NCI-H146 (cell line): ENCODE measurements around the gene TEDC1.
"Not testable (repeated sequence)": the region's sequence is repeated elsewhere in the genome, so short reads cannot be mapped to it uniquely, and the experiment has no call there.

Experiments
- DNase-seq: peaks from one replicate; lab custom pipeline; 2025; lab: John Stamatoyannopoulos, UW

The TEDC1 gene

DNA sequence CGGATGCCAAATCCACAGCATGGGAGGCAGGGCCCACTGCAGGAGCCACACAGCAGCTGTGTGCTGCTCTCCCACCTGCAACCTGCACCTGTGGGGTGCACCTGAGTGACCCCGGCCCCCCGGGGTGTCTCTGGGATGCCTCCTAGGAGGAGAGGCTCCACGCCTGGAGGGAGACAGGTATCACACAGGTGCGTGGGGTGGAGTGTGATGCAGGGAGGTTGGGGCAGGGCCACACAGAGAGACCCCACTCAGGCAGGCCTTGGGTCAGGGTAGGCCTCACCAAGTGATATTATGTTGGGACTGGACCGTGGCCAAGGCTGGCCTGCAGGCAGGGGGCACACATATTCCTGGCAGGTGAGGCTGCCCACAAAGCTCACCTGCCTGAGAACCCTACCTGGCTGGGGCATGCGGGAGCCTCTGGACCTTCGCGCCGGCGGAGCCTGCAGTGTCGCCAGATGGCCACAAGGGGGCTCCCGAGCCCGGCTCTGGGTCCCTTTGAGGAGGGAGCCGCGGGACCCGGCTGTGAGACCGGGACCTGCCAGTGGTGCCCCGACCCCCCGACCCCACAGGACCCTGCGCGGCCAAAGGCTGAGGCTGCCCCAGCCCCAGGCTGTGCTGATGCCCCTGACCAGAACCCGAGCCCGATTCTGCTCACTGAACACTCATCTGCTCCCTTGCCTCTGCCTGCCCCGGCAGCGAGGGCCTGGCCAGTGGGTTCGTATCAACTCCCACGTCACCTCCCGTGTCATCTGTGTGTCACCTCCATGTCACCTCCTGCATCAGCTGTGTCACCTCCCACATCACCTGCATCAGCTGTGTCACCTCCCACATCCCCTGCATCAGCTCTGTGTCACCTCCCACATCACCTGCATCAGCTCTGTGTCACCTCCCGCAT lies 46.8 kb downstream of the TEDC1 start:
- DNase-seq, result peak; percentile 41

DNA sequence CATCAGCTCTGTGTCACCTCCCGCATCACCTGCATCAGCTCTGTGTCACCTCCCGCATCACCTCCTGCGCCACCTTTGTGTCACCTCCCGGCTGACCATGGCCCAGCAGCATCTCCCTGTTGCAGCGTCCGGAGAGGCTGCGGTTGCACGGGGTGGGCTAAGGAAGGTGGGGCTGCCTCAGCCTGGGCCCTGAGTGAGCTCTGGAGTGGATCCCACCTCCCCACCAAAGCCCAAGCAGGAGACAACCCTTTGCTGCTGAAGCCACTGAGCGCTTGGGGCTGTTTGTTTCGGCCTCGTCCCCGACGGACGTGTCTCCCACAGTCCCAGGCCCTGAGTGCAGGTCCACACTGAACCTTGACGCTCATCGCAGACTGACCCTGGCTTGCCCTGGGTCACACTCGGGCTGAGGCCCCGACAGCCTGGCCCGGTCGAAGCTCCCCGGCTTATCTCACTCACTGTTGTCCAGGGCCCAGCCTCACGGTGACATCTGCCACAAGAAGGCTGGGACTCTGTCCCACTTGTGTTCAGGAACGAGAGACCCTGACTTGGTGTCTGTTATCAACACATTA lies 47.5 kb downstream of the TEDC1 start:
- DNase-seq, result no peak

DNA sequence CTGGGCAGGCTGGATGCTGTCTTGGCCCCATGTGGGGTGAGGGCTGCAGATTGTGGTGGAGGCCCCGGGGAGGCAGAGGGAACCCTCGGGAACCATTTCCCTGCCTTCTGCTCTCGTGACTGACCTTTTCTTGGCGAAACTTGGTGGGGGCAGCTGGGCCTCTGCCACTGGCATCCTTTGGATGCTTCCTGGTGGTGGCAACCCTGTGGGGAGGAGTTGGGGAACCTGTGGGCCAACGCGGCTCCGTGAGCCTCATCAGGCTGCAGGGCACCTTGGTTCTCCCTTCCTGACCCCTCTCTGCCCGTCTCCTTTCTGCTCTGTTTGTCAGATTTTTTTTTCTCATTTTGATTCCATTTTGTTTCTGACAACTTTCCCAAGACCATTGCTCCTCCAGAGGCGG lies 49.8 kb downstream of the TEDC1 start:
- no peak for DNase-seq

DNA sequence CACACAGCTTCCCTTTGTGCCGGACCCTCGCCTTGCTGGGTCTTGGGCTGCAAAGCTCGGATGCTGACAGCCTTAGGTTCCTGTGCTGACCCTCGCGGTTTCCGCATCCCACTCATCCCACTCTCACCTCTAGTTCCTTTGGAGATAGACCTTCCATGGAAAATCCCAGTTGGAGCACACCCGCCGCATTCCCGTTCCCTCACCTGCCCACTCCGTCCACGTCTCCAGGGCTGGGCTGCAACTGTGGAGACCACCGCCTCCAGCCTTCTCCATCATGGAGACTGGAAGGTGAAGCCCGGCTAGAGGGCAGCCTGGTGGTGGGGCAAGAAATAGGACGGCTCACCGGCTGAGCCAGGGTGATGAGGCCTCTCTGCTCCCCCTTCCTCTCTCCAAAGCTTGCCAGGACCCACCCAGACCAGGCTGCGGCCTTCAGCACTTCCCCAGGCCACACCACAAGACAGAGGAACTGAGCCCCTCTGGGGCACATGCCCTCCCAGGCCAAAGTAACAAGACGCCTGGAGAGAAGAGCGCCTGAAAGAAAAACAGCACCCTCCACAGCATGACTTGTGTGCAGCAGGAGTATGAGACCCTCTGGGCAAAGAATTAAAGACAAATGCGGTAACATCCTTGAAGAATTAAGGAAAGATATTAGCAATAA lies 50.3 kb downstream of the TEDC1 start:
- DNase-seq, result no peak

DNA sequence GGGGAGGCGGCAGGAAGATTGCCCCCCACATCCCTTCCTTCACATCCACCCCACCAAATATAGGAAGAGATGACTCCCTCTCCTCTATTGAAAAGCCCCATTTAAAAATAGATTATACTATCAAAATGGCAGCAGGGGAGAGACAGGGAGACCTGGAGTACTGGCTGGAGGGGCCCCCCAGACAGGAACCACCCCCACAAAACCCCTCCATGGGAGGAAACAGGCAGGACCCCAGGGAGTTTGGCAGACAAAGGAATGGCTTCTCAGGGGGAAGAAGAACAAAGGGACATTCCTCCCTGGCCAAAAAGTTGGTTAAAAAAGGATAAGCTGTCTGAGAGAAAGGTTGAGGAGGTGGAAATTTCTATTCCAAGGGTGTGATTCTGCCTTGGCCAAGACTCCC lies 54.6 kb downstream of the TEDC1 start:
- not testable (repeated sequence) for DNase-seq

DNA sequence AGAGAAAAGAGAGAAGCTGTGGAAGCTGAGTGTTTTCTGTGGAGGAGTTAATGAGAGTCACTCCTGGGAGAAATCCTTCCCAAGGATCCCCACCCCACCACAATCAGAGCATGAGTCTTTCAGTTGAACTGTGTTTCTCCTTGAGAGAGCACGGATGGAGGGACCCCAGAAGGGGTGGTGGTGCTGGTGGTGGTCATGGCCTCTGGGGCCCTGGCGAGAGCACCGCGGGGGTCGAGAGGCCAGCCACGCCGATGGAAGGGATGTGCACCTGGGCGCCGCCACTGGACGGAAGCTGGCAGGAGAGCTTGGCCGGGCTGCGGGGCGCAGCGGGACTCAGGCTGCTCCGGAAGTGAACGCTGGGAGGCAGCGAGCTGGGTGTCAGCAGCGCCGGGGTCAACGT lies 55.4 kb downstream of the TEDC1 start:
- DNase-seq, result not testable (repeated sequence)

DNA sequence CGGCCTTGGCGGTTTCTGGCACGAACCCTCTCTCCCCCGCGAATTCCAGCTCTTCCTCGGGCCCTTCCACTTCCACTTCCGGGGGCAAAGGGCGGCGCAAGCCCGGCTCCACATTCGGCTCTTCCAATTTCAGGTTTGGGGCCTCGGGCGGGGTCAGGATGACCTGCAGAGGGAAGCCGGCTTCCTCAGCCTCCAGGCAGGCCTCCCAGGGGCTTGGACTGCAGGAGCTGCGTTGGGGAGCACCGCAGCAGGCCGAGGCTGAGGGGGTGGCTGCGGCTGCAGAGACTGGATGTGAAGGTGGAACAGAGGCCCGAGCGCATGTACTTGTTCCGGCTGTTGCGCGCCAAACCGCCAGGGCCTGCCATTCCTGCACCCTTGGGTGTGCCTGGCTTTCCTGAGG lies 56.0 kb downstream of the TEDC1 start:
- not testable (repeated sequence) for DNase-seq

DNA sequence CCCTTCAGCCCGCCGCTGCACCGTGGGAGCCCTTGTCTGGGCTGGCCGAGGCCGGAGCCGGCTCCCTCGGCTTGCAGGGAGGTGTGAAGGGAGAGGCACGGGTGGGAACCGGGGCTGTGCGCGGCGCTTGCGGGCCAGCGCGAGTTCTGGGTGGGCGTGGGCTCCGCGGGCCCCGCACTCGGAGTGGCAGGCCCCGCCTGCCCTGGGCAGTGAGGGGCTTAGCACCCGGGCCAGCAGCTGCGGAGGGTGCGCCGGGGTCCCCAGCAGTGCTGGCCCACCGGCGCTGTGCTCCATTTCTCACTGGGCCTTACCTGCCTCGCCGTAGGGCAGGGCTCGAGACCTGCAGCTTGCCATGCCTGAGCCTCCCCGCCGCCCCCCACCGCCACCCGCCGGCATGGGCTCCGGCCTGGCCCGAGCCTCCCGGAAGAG lies 56.7 kb downstream of the TEDC1 start:
- no peak for DNase-seq
